Peyer's patch (tissue), 4 donors: Measurements from ENCODE around the gene CLASP1.

ENCODE experiments used
- POLR2A ChIP-seq, 2 donors: fragments of 450-650 bp; IDR thresholded peaks; one replicate each; pipeline ENCODE4 v1.5.1; 2017; ENCODE audit warnings: antibody characterized with exemption in 2 of 2, mild to moderate bottlenecking in 2 of 2, moderate library complexity in 2 of 2
- TF ChIP-seq, protein P1 (sequence below), 6 experiments: fragments of 450-650 bp in 4 of 6; fragments of 200-600 bp in 2 of 6; sonication (generic) in 1 of 6; IDR thresholded peaks; one replicate each; pipeline ENCODE4 v1.5.1; 2017 to 2019; ENCODE audit warnings: antibody characterized with exemption in 6 of 6, mild to moderate bottlenecking in 3 of 6, moderate library complexity in 1 of 6

DNA sequence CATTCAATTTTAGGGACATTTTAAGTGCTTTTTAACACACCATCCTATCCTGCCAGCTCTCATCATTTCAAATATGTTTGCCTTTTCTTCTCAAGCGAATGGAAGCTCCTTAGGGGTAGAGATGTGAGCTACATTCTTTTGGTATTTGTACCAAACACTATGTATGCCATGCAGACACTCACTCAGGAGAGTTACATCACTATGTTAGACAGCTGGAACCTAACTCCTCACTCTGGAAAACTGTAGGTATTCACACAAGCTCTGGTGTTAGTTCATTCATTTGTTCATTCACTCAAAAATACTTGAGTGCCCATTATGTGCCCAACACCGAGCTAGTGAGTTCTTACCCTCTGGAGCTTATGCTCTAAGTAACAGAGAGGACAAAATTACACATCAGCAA lies 144.9 kb downstream of the CLASP1 start:
- TF ChIP-seq, protein P1, sequence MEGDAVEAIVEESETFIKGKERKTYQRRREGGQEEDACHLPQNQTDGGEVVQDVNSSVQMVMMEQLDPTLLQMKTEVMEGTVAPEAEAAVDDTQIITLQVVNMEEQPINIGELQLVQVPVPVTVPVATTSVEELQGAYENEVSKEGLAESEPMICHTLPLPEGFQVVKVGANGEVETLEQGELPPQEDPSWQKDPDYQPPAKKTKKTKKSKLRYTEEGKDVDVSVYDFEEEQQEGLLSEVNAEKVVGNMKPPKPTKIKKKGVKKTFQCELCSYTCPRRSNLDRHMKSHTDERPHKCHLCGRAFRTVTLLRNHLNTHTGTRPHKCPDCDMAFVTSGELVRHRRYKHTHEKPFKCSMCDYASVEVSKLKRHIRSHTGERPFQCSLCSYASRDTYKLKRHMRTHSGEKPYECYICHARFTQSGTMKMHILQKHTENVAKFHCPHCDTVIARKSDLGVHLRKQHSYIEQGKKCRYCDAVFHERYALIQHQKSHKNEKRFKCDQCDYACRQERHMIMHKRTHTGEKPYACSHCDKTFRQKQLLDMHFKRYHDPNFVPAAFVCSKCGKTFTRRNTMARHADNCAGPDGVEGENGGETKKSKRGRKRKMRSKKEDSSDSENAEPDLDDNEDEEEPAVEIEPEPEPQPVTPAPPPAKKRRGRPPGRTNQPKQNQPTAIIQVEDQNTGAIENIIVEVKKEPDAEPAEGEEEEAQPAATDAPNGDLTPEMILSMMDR (IDR thresholded peaks at IDR 0.05), result no peak
- no peak for TF ChIP-seq POLR2A (IDR thresholded peaks at IDR 0.05)
